Skeletal muscle cell (primary cell): Measurements from ENCODE around the gene ZNF101.
A peak's percentile ranks its signal among the peaks of the same experiment; 100 is the strongest.
"Not testable (repeated sequence)": the region's sequence is repeated elsewhere in the genome, so short reads cannot be mapped to it uniquely, and the experiment has no call there.

Experiments used
- DNase-seq: peaks from one replicate; pipeline ENCODE4 v3.0.0-alpha.2; 2010; ENCODE audit warnings: low read depth
- H3K4me3 ChIP-seq: 2 replicates; pipeline ENCODE4 v1.5.1; 2011; ENCODE audit warnings: low read depth, mild to moderate bottlenecking, control low read depth, low read length, moderate library complexity

Gene ZNF101

DNA sequence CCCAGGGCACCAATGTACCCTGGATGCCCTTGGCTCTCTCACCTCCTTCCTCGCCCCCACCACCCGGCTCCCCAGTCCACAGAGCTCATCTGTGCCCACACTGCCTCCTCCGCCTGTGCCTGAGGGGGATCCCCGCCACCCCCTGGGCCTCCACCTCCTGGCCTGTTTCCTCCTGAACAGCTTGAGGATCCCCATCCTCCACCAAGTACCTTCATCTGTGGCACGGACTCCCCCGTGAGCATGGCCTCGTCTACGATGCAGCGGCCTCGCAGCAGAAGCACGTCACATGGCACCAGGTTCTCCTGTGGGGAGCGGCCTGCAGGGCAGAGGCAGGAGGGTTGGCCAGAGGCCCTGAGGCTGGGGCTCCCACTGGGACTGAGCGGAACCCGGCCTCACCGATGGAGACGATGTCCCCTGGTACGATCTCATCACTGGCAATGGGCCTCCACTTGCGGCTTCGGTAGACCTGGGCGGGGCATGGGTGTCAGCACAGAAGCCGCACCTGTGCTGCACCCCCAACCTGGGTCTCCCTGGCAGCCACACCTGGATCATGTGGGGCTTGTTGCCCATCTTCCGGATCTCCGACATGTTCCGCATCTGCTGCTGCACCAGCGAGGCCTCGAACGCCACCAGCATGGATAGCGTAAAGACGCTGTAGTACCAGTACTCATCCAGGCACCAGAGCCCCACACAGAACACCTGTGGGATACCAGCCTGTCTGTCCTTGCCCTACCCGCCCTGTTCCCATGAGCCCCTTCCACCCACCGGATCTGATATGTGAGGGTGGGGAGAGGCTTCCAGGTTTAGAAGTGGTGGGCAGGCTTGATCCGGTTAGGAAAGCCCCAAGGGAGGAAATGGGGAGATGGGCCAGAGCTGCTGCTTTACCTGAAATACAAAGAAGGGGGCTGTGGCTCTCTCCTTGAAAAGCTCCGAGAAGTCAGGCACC, 11.9 kb upstream of the ZNF101 start:
- H3K4me3 ChIP-seq = no peak overlapping the region
- no peak for DNase-seq

GRCh38 chr19:19657397-19657783, 11.2 kb upstream of the ZNF101 start:
- H3K4me3 ChIP-seq = no peak overlapping the region
- no peak for DNase-seq

DNA sequence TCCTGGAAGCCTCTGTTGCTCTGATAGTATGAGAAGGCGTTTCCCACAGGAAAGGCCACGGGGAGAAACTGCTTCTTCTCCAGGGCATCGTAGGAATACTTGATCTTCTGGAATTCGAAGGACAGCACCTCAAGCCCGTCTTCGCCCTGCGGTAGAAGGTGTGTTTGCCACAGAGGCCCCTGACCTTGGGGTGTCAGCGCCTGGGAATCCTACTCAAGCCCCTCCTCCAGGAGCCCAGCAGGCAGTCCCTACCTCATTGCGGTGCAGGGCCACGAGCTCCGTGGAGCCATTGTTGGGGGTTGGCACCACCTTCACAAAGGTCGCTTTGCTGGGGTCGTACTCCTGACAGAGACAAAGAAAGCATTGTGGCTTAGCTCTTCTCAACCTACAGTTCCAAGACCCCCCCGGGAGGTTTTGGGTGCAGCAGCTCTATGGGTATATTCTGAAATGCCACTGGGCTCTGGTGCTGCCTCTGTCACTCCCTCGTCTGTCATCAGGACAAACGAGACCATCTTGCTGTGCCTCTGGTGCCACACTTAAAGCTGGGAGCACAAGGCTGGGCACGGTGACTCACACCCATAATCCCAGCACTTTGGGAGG, 8.9 kb upstream of the ZNF101 start:
- no peak for DNase-seq
- no peak overlapping the region for H3K4me3 ChIP-seq

DNA sequence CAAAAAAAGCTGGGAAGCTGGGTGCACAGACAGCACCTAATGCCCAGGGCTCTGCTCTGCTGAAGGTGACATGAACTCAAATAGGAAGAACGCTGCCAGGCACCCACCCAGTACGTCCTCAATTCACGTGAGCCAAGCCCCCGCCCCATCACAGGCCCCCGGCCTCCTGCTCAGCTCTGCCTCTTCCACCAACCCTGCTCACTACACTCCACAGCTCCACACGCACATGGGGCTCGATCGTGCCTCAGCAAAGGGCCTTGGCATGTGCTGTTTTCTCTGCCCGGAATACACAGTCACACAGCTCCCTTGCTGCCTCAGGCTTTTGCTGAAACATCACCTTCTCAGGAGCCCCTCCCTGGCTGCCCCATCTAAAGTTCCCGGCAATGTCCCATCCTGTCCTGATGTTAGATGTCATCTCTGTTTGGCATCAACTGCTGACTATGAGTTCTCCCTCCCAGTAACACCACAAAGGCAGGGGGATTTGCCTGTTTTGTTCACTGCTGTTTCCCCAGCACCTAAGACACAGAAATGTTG, 7.4 kb upstream of the ZNF101 start:
- H3K4me3 ChIP-seq = no peak overlapping the region
- no peak for DNase-seq

DNA sequence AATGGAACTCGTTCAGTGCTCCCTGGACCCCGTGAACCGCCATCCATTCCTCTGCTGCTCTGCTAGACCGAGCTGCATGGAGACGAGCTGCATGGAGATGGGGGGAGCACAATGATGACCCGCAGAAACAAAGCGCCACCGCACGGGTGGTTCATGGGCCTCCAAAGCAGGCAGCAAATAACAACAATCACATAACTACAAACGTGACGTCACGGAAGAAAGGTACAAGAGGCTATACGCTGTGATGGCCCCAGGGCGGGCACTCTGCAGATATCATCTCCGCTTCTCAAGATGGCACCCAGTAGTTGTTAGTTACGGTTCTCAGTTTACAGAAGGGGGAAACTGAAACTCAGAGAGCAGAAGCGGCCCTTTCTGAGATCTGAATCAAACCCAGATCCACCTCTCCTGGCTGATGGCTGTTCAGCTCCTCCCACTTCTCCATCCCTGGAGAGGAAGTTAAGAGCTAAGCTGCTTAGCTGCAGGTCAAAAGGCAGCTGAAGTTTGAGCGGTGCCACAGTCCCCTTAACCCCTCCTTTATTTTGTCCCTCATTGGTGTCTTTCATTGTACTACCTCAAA, 6.9 kb upstream of the ZNF101 start:
- no peak for DNase-seq
- H3K4me3 ChIP-seq = peak overlapping the region; percentile 98

GRCh38 chr19:19662344-19662743, 6.3 kb upstream of the ZNF101 start:
- H3K4me3 ChIP-seq = peak overlapping the region; percentile 98
- no peak for DNase-seq

- peak overlapping the region; percentile 98 for H3K4me3 ChIP-seq
Observed at GRCh38 chr19:19662871-19663255, 5.8 kb upstream of the ZNF101 start.

DNA sequence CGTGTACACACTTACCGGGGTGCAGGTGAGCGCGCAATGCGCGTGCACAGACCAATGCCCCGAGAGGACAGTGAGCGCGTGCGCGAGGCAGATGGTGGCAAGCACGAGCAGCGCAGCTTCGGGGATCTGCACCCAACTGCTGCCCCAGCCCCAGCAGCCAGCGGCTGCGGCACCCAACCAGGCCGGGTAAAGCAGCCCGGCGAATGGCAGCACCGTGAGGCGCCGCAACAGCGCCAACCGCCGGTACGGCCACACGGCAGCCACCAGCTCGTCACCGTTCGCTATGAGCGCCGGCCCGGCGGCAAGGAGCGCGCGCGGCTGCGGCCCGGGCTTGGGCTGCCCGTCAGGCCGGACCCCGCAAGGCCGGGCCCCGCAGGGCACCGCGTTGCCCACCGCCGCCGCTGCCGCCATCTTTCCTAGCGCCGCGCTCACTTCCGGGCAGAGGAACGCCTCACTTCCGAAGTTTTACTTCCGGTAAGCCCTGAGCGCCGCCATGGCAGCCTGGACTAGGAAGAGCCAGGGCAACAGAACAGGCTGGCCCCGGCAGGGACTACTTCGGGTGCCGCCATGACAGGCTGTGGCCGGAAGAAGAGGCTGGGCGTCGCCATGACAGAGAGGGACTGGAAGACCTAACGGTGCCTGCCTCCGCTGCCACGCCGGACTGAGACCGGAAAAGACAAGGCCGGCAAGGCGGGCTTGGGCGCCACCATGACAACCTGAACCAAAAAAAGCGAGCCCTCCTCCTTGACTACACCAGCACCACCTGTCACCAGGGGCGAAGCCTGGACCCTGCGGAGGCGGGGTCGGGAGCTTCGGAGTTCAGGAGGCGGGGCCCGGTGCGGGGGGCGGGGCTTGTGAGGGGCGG, 5.2 kb upstream of the ZNF101 start, which contains the start of gene ATP13A1:
Gene ATP13A1, minus strand, starts transcription at position 421 of the 865 bp plus-strand sequence. Its CDS starts 10 bp downstream, at position 411.
- DNase-seq = peak; percentile 89
- peak within 1 kb of the TSS; percentile 98 for H3K4me3 ChIP-seq

More at GRCh38 chr19:19662871-19663255, 5.8 kb upstream of the ZNF101 start:
- no peak for DNase-seq

- not testable (repeated sequence) for DNase-seq, H3K4me3 ChIP-seq
Observed at GRCh38 chr19:19665420-19665948, 3.2 kb upstream of the ZNF101 start.

DNA sequence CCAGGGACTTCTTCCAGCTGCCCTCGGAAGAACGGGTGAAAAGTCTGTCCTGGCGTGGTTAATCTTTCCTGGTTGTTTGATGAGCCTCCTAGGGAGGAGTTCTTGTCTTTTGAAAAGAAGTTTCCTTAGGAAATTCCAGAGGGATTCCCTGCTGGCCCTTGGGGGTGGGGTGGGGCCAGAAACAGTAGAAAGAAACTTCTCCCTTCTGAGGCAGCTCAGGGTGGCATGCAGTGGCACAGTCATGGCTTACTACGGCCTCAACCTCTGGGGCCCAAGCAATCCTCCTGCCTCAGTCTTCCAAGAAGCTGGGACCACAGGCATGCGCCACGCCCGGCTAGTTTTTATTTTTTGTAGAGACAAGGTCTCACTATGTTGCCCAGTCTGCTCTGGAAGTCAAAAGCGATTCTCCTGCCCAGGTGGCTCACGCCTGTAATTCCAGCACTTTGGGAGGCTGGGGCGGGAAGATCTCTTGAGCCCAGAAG, 1.5 kb downstream of the ZNF101 start:
- DNase-seq = no peak
- no peak overlapping the region for H3K4me3 ChIP-seq

DNA sequence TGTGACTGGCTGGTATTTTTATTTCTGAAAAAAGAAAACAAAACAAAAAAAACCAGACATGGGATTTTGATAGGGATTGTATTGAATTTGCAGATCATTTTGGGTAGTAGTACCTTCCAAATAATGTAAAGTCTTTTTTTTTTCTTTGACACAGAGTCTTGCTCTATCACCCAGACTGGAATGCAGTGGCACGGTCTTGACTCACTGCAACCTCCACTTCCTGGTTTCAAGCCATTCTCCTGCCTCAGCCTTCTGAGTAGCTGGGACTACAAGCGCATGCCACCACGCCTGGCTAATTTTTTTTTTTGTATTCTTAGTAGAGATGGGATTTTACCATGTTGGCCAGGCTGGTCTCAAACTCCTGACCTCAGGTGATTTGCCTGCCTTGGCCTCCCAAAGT, 4.2 kb downstream of the ZNF101 start:
- no peak for DNase-seq
- no peak overlapping the region for H3K4me3 ChIP-seq

GRCh38 chr19:19674315-19674714, 5.7 kb downstream of the ZNF101 start:
- no peak overlapping the region for H3K4me3 ChIP-seq
- no peak for DNase-seq

- DNase-seq = no peak
- H3K4me3 ChIP-seq = no peak overlapping the region
Observed at GRCh38 chr19:19677579-19677978, 8.9 kb downstream of the ZNF101 start.

- DNase-seq = no peak
- no peak overlapping the region for H3K4me3 ChIP-seq
Observed at GRCh38 chr19:19679176-19680073, 10.8 kb downstream of the ZNF101 start.

GRCh38 chr19:19686119-19686518, 17.5 kb downstream of the ZNF101 start:
- H3K4me3 ChIP-seq = not testable (repeated sequence)

GRCh38 chr19:19686580-19686979, 17.9 kb downstream of the ZNF101 start:
- H3K4me3 ChIP-seq = no peak overlapping the region
- no peak for DNase-seq

More at GRCh38 chr19:19686119-19686518, 17.5 kb downstream of the ZNF101 start:
- not testable (repeated sequence) for DNase-seq

- H3K4me3 ChIP-seq = no peak overlapping the region
- DNase-seq = no peak
Observed at GRCh38 chr19:19687090-19687489, 18.5 kb downstream of the ZNF101 start.

DNA sequence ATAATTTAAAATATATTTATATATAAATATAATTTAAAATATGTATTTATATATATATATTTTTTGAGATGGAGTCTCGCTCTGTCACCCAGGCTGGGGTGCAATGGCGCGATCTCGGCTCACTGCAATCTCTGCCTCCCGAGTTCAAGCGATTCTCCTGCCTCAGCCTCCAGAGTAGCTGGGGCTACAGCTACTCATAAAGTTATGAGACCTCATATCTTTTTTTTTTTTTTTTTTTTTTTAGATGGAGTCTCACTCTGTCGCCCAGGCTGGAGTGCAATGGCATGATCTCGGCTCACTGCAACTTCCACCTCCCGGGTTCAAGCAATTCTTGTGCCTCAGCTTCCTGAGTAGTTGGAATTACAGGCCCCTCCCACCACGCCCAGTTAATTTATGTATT, 20.4 kb downstream of the ZNF101 start:
- H3K4me3 ChIP-seq, DNase-seq: not testable (repeated sequence)
